ENCODE results near the gene SLC35F3. TPM values are rescaled to one million over a fixed set of nuclear protein-coding genes. Genes with fewer than 3 reads are reported as not detected.

SLC35F3 gene
- total and polyA plus RNA-seq, 3 donors from 2014 or later = 0.43 to 0.87 (median 0.47) TPM

GRCh38 chr1:234262007-234262753 lies 357.7 kb downstream of the SLC35F3 start:
- TF ChIP-seq POLR2A (IDR thresholded peaks at IDR 0.05) (no peak), CTCF (IDR thresholded peaks at IDR 0.05) (no peak)
- H3K4me3 ChIP-seq = no peak overlapping the region

GRCh38 chr1:234262754-234263105 lies 358.3 kb downstream of the SLC35F3 start:
- Histone ChIP-seq H3K4me1 (no peaks in the 10 kb centered on the region), H3K27me3 (no peaks in the 10 kb centered on the region), H3K27ac (no peak overlapping the region), H3K4me3 (no peak overlapping the region), H3K36me3 (ENCODE audit: low read depth, missing control alignments) (no peaks in the 10 kb centered on the region), H3K9me3 (no peaks in the 10 kb centered on the region)
- TF ChIP-seq CTCF (IDR thresholded peaks at IDR 0.05) = no peak
- no peak for TF ChIP-seq POLR2A (IDR thresholded peaks at IDR 0.05)
- 22 to 47% methylated on average over 2 of the region's 2 CpGs for WGBS, 2 donors
- intact Hi-C loops (cut with DNase I; ENCODE audit: low total_unique reads) = no loop called here
- DNase-seq = no peak

More at GRCh38 chr1:234262007-234262753, 357.7 kb downstream of the SLC35F3 start:
- WGBS, 2 donors = 75 to 86% methylated on average over 5 to 6 of the region's 6 CpGs
- no peak for DNase-seq
- Histone ChIP-seq H3K36me3 (ENCODE audit: low read depth, missing control alignments) (no peaks in the 10 kb centered on the region), H3K27ac (no peak overlapping the region), H3K9me3 (no peaks in the 10 kb centered on the region), H3K27me3 (no peaks in the 10 kb centered on the region), H3K4me1 (no peaks in the 10 kb centered on the region)
- intact Hi-C loops (cut with DNase I; ENCODE audit: low total_unique reads) = no loop called here

- no peak overlapping the region for H3K27ac ChIP-seq
- no peaks in the 10 kb centered on the region for H3K4me1 ChIP-seq
- no peak for DNase-seq
- H3K27me3 ChIP-seq = no peaks in the 10 kb centered on the region
- H3K9me3 ChIP-seq = no peaks in the 10 kb centered on the region
- 91% methylated on average over 5 of the region's 5 CpGs for WGBS, 2 donors
- TF ChIP-seq CTCF (IDR thresholded peaks at IDR 0.05) = no peak
- no peak for TF ChIP-seq POLR2A (IDR thresholded peaks at IDR 0.05)
- H3K4me3 ChIP-seq = no peak overlapping the region
- no peaks in the 10 kb centered on the region for H3K36me3 ChIP-seq (ENCODE audit: low read depth, missing control alignments)
- intact Hi-C loops (cut with DNase I; ENCODE audit: low total_unique reads) = no loop called here
Measured at GRCh38 chr1:234264832-234265231, 360.4 kb downstream of the SLC35F3 start.

GRCh38 chr1:234265321-234265720 lies 360.8 kb downstream of the SLC35F3 start:
- intact Hi-C loops (cut with DNase I; ENCODE audit: low total_unique reads) = no loop called here

More at GRCh38 chr1:234265321-234265720, 360.8 kb downstream of the SLC35F3 start:
- no peaks in the 10 kb centered on the region for H3K9me3 ChIP-seq
- H3K27ac ChIP-seq = no peak overlapping the region
- no peak for DNase-seq
- no peaks in the 10 kb centered on the region for H3K27me3 ChIP-seq
- H3K36me3 ChIP-seq (ENCODE audit: low read depth, missing control alignments) = no peaks in the 10 kb centered on the region
- no peak overlapping the region for H3K4me3 ChIP-seq
- WGBS, 2 donors = 84 to 94% methylated on average over 4 of the region's 4 CpGs
- TF ChIP-seq POLR2A (IDR thresholded peaks at IDR 0.05) (no peak), CTCF (IDR thresholded peaks at IDR 0.05) (no peak)
- no peaks in the 10 kb centered on the region for H3K4me1 ChIP-seq
